Fibroblast of skin of abdomen (primary cell): Measurements from ENCODE around the gene ANXA6.

Experiments used
- DNase-seq: peaks from one replicate; pipeline ENCODE4 v3.0.0-alpha.2; 2013

Gene ANXA6

GRCh38 chr5:151126199-151126645 lies 31.4 kb downstream of the ANXA6 start:
- DNase-seq = peak; percentile 31

- no peak for DNase-seq
Observed at GRCh38 chr5:151125421-151125820, 32.2 kb downstream of the ANXA6 start.

DNA sequence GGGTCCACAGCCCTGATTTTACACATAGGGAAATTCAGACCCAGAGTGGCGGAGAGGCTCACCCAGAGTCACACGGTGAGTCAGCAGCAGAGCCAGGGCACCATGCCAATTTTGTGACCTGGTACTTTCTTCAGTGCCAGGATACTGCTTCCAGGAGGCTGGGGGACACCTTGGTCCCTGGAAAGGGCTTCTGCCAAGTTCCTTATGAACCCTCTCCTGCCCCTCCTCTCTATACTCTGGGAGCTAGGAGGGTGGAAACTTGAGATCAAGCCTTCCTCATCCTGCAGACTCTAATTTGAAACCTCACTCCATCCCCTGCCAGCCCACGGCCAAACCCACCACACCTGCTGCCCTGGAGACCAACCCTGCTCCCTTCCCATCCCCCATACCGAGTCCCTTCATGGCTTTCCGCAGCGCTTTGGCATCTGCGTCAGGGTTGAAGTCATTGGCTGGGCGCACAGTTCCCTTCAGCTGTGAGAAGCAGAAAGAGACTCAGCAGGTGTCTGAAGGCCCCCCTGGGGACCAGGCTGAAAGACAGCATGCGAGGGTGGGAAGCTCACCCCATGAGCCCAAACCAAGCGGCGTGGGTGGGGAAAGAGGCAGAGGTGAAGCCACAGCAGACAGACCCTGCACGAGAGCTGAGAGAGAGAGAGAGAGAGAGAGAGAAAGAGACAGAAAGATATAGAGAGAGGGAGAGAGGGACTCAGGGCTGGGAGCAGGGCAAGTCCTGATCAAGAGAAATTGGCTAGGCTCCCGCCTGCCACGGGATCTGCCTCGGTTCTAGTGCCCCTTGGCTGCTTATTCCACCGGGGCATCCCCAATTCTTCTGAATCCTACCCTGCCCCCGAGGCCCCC lies 33.5 kb downstream of the ANXA6 start:
- DNase-seq = no peak

- no peak for DNase-seq
Observed at GRCh38 chr5:151122828-151123227, 34.8 kb downstream of the ANXA6 start.

GRCh38 chr5:151121665-151122064 lies 35.9 kb downstream of the ANXA6 start:
- no peak for DNase-seq

GRCh38 chr5:151121095-151121494 lies 36.5 kb downstream of the ANXA6 start:
- no peak for DNase-seq

DNA sequence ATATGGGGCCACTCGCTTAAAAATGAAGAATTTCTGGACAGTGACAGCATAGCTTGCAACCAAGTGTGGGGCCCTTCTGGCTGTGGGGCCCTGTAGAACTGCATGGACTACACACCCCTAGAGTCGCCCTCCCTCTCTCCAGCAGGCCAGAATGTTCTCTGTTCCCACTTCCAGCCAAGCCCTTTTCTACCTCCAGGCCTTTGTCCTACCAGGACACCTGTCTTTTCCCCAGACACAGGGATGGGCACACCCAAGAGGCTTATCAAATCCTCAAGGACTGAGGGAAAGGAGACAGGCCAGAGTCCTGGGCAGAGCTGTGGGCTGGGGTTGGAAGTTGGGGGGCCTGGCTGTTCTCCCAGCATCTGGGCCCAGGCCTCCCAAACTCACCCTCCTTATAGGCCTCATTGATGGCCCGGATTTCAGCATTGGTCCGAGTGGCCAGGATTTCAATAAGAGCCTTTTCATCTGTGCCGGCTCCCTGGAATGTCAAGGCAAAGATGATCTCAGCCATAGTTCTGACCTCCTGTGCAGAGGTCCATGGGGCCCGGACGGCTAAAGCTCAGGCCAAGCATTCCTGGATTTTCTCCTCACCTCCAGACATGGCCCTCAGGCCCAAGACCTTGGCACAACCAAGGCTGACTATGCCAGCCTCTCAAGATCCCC lies 38.5 kb downstream of the ANXA6 start:
- DNase-seq = no peak

DNA sequence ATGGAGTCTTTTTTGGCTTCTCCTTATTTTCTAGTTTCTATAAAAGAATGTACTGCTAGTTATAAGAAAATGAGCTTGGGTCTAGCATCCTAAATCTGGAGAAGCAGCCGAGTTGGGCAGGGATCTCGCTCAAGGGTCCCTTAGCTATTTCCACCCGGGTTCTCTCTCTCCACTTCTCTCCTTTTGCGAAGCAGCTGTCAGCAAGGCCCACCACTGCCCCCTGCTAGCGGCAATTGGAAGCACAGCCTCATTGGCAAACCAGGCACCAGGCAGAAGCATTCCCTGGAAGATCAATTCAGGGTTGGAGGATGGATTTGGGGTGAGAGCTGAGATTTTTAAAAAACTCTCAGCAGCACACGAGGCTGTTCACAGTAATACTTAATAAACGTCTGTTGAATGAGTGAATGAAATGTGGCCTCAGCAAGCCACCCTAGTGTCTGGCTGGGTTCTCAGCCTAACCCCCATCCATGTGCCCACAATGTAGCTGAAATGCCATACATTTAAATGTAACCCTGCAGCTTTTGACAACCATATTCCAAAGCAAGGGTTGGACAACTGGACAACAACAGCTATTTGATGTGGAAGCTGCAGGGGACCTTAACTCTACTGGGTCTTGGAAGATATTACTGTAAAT lies 42.2 kb downstream of the ANXA6 start:
- peak; percentile 62 for DNase-seq

DNA sequence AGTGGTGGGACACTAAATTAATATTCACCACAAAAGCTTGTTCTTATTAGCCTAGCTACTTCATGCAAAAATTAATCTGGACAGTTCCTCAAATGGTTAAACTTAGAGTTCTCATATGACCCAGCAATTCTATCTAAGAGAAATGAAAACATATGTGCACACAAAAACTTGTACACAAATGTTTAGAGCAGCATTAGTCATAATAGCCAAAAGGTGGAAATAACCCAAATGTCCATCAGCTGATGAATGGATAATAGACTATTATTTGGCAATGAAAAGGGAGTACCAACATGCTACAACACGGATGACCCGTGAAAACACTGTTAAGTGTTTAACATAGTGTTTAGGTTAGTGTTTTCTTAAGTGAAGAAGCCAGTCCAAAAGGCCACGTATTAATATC lies 43.9 kb downstream of the ANXA6 start:
- no peak for DNase-seq

GRCh38 chr5:151110992-151111391 lies 46.6 kb downstream of the ANXA6 start:
- no peak for DNase-seq

GRCh38 chr5:151110122-151110681 lies 47.4 kb downstream of the ANXA6 start:
- no peak for DNase-seq

DNA sequence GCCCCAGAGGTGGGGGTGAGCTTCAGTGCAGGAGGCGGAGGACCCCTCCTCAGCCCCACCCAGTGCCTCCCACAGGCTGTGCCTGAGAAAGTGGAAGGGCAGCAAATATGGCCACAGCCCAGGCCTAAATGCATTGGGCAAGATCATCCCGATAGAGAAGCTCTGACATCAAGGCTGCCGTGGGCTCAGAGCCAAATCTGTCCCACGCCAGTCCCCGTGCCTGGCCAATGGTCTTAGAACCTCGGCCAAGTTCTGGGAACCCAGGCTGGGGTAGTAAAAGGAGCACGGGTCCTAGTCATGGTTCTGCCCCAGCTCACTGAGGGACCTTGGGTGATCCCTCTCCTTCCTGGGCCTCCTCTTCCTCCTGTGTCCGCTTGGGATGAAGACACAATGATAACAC lies 49.0 kb downstream of the ANXA6 start:
- no peak for DNase-seq

GRCh38 chr5:151107738-151108520 lies 49.6 kb downstream of the ANXA6 start:
- DNase-seq = no peak

DNA sequence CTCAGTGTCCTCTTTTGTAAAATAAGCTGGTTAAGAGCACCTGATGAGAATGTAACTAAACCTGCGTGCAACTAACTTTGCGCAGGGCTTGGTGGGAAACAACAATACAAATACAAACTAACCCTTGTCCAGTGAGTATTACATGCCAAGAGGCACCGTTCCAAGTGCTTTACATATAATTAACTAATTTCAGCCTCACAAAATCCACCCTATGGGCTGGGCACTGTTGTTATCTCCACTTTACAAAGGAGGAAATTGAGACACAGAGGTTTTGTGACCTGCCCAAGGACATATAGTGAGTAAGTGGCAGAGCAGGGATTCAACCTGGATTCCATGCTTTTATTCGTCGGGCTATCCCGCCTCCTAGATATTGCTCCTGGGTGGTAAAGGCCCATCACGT lies 50.5 kb downstream of the ANXA6 start:
- no peak for DNase-seq

DNA sequence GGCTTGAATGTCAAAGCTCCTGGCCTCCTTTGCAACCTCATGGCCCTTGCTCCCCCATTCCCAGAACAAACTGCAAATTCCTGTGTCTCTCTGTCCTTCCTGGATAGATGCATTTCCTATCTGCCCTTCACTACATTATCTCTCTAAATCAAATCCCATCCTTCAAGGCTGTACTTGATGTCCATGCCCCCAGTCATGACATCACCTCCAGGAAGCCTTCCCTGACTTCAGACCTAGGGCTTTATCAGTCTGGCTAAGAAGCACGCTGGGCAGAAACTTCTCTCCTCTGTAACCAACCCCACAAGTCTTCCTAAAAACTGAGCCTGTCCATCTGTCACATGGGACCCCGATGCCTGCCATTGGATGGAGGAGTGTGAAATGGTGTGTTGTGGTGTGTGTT lies 51.1 kb downstream of the ANXA6 start:
- no peak for DNase-seq

GRCh38 chr5:151106043-151106442 lies 51.5 kb downstream of the ANXA6 start:
- DNase-seq = no peak

GRCh38 chr5:151105561-151105960 lies 52.0 kb downstream of the ANXA6 start:
- no peak for DNase-seq

DNA sequence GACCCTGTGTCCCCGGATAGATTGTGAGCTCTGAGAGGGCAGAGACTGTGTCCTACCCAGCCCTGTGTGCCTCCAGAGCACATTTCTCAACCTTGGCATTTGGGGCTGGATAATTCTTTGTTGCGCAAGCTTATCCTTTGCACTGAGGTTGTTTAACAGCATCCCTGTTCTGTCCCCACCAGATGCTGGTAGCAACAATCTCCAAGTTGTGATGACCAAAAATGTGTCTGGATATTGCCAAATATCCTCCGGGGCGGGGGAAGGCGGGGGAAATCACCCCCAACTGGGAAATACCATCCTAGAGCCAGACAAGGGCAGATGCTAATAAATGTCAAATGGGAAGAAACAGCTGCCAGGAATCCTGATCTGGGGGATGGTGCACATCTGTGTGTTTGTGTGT lies 52.8 kb downstream of the ANXA6 start:
- DNase-seq = peak; percentile 78

- DNase-seq = no peak
Observed at GRCh38 chr5:151101746-151102145, 55.8 kb downstream of the ANXA6 start.

DNA sequence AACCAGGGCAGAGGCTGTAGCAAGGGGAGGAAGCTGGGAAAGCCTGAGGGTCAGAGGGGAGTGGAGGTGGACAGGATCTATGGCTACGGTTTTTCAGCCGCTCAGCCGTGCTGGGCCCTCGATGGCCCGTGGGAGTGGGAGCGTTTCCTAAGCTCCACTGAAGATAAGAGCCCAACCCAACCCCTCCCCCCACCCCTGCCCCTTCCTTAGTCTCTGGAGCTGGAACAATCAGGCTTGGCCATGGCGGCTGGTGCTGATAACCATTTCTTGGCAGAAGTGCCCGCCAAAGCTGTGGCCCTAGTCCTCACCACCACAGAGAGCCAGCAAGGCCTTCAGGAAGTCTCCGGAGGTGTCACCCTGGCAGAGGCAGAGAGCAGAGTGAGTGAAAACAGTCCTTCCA lies 56.4 kb downstream of the ANXA6 start:
- DNase-seq = no peak

GRCh38 chr5:151100681-151101080 lies 56.9 kb downstream of the ANXA6 start:
- no peak for DNase-seq

DNA sequence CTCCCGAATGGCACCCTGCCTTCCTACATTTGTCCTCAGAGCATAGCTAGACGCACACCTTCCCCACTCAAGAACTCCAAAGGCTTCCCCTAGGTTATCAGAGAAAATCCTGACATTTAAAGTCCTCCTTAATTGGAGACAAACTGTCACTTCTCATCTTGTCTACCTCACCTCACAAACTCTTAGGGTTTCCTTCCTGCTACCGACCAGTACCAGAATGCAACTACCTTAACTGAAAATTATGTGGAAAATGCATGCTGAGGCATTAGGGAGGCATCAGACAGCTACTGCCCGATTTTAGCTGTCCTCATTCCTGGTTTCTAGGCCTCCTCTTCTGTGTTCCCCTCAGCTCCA lies 58.8 kb downstream of the ANXA6 start:
- no peak for DNase-seq
